Nephron progenitor cell (in vitro differentiated cells): ENCODE measurements around the gene WDTC1.
A peak's percentile ranks its signal among the peaks of the same experiment; 100 is the strongest.
"Not testable (repeated sequence)": the region's sequence is repeated elsewhere in the genome, so short reads cannot be mapped to it uniquely, and the experiment has no call there.

Experiments used
- DNase-seq: peaks from one replicate; pipeline ENCODE4 v3.0.0; 2021
- H3K27ac Mint-ChIP-seq: 2 replicates; pipeline ENCODE4 v1.8.0; 2021; ENCODE audit warnings: mild to moderate bottlenecking, moderate library complexity, mixed read lengths
- H3K27me3 Mint-ChIP-seq: 2 replicates; pipeline ENCODE4 v1.8.0; 2021; ENCODE audit warnings: mild to moderate bottlenecking, low read depth, mixed read lengths; ENCODE audit not compliant: poor library complexity
- H3K36me3 Mint-ChIP-seq: 2 replicates; pipeline ENCODE4 v1.8.0; 2021; ENCODE audit warnings: low read depth, mixed read lengths
- H3K4me1 Mint-ChIP-seq: 2 replicates; pipeline ENCODE4 v1.8.0; 2021; ENCODE audit warnings: mixed read lengths
- H3K4me3 Mint-ChIP-seq: 2 replicates; pipeline ENCODE4 v1.8.0; 2021; ENCODE audit warnings: mild to moderate bottlenecking, moderate library complexity, mixed read lengths
- H3K9me3 Mint-ChIP-seq: 2 replicates; pipeline ENCODE4 v1.8.0; 2021; ENCODE audit warnings: mild to moderate bottlenecking, moderate library complexity, mixed read lengths
- CTCF ChIP-seq: fragments of 200-600 bp; sonication (generic); IDR thresholded peaks from 2 replicates; pipeline ENCODE4 v1.5.0; 2021; ENCODE audit warnings: antibody characterized with exemption

The WDTC1 gene, protein sequence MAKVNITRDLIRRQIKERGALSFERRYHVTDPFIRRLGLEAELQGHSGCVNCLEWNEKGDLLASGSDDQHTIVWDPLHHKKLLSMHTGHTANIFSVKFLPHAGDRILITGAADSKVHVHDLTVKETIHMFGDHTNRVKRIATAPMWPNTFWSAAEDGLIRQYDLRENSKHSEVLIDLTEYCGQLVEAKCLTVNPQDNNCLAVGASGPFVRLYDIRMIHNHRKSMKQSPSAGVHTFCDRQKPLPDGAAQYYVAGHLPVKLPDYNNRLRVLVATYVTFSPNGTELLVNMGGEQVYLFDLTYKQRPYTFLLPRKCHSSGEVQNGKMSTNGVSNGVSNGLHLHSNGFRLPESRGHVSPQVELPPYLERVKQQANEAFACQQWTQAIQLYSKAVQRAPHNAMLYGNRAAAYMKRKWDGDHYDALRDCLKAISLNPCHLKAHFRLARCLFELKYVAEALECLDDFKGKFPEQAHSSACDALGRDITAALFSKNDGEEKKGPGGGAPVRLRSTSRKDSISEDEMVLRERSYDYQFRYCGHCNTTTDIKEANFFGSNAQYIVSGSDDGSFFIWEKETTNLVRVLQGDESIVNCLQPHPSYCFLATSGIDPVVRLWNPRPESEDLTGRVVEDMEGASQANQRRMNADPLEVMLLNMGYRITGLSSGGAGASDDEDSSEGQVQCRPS

DNA sequence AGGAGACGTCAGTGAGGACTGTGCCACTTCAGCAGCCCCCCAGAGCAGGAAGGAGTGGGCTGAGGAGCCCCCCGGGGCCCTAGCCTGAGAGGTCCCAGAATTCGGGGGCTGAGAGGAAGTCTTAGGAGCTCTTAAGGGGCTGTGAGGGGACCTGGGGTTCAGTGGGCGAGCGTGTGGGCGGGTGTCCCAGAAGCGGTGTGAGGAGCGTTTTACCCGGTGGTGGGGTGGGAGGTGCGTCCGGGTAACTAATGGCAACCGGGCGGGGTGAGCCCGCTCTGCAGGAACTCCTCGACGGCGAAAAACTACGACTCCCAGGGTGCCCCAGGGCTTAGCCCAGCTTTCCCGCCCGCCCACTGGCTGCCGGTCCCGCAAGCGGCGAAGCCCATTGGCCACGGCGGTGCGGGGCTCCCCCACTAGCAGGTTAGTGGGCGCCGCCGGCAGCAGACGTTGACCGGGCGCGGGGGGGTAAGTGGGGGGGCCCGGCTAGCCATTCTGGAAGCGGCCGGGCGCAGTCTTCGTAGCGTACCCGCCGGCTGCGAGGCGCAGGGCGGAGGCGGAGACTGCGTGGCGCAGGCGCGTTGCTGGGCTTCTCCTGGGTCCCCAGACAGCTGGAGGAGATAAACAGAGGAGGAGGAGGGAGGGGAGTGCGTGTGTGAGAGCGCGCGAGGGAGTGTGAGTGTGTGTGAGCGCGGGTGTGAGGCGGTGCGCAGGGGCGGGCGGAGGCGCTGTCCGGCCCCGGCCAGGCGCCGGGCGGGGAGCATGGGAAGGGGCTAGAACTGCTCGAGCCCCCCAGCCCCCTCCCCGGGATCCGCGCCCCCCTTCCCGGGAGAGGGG is at the start of gene WDTC1:
Gene WDTC1, plus strand, starts transcription at position 584 of the 834 bp plus-strand sequence. CDS start 26,423 bp downstream, outside the sequence.
- Mint-ChIP-seq H3K4me3 (peak within 1 kb of the TSS; percentile 95), H3K36me3 (no peaks in the 10 kb centered on the region)

DNA sequence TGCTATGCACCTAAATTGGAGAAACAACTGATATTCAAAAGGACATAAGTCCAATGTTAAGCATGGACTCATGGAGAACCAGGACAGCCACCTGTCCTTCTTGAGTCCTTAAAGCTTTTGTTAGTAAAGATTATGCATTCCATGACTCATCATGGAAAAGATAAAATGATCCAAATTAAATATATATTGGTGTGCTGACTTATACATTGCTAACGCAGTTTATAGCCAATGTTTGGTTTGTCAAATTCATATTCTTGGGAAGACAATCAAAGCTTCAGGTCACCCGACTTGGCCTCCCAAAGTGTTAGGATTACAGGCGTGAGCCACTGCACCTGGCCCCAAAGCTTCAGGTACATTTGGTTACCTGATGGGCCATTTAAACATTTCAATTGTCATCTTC is 49.8 kb upstream of the WDTC1 start:
- DNase-seq, H3K27me3 Mint-ChIP-seq, H3K27ac Mint-ChIP-seq, H3K36me3 Mint-ChIP-seq, H3K4me3 Mint-ChIP-seq, H3K4me1 Mint-ChIP-seq: not testable (repeated sequence)
- peaks cover 70% of the 10 kb centered on the region for H3K9me3 Mint-ChIP-seq

More for the DNA sequence above, at the start of gene WDTC1:
- Mint-ChIP-seq H3K4me1 (peaks cover 19% of the 10 kb centered on the region), H3K27me3 (peaks cover 7% of the 10 kb centered on the region), H3K9me3 (no peaks in the 10 kb centered on the region), H3K27ac (peak within 1 kb of the TSS; percentile 61)
- no peak for TF ChIP-seq CTCF
- peak; percentile 96 for DNase-seq

DNA sequence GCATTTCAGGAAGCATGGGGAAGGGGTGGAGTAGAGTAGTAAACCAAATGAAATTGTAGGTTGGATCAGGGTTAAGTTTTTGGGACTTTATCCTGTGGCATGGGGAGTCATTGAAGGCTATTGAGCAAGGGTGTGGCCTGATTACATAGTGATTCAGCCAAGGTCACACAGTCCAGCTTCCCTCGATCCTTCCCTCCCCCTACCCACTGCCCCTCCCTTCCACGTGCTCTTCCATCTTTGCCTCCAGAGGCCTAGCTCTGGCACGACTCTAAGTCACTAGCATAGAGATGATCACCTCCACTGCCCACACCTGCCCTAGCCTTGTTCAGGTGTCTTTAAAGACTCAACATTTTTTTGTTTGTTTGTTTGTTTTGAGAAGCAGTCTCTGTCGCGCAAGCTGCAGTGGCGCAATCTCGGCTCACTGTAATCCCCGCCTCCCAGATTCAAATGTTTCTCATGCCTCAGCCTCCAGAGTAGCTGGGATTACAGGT is 42.3 kb upstream of the WDTC1 start:
- peaks cover 16% of the 10 kb centered on the region for H3K27me3 Mint-ChIP-seq
- H3K27ac Mint-ChIP-seq, result no peak overlapping the region
- no peaks in the 10 kb centered on the region for H3K36me3 Mint-ChIP-seq
- no peak for DNase-seq
- peaks cover 8% of the 10 kb centered on the region for H3K9me3 Mint-ChIP-seq
- no peak overlapping the region for H3K4me3 Mint-ChIP-seq
- no peaks in the 10 kb centered on the region for H3K4me1 Mint-ChIP-seq
- no peak for TF ChIP-seq CTCF

GRCh38 chr1:27193194-27193593 is 41.2 kb upstream of the WDTC1 start:
- H3K36me3 Mint-ChIP-seq, result no peaks in the 10 kb centered on the region
- peaks cover 5% of the 10 kb centered on the region for H3K4me1 Mint-ChIP-seq
- H3K9me3 Mint-ChIP-seq, result no peaks in the 10 kb centered on the region
- TF ChIP-seq CTCF, result no peak
- no peak overlapping the region for H3K27ac Mint-ChIP-seq
- no peak for DNase-seq
- peaks cover 16% of the 10 kb centered on the region for H3K27me3 Mint-ChIP-seq
- H3K4me3 Mint-ChIP-seq, result no peak overlapping the region

GRCh38 chr1:27201295-27201694 is 33.1 kb upstream of the WDTC1 start:
- H3K27ac Mint-ChIP-seq, result no peak overlapping the region
- H3K9me3 Mint-ChIP-seq, result peaks cover 6% of the 10 kb centered on the region
- H3K27me3 Mint-ChIP-seq, result peaks cover 10% of the 10 kb centered on the region

More at GRCh38 chr1:27201295-27201694, 33.1 kb upstream of the WDTC1 start:
- TF ChIP-seq CTCF, result no peak
- peaks cover 22% of the 10 kb centered on the region for H3K4me1 Mint-ChIP-seq
- no peak for DNase-seq
- no peak overlapping the region for H3K4me3 Mint-ChIP-seq
- H3K36me3 Mint-ChIP-seq, result no peaks in the 10 kb centered on the region
